HepG2 (cell line): ENCODE measurements around the gene FBF1. TPM values are rescaled to one million over a fixed set of nuclear protein-coding genes. Genes with fewer than 3 reads are reported as not detected.

Source experiments
- ATAC-seq: fragments of 200-7000 bp; cut with Tn5 transposase; 3 replicates; pipeline ENCODE4 v1.9.1; 2020; ENCODE audit warnings: mild to moderate bottlenecking, moderate library complexity
- BruUV-seq: library from RNA; stranded (reverse); fragments of 400-500 nt; replicated peaks from 2 replicates; lab custom pipeline; 2021; lab: Mats Ljungman, UMichigan
- CTCF ChIA-PET: fragments of 300-600 bp; formaldehyde crosslinking; extraction: SDS; loops from one replicate; lab custom pipeline; 2021; ENCODE audit warnings: low total read pairs, inconsistent platforms, low intra/inter-chr PET ratio; lab: Yijun Ruan, JAX
- POLR2A ChIA-PET: fragments of 350-600 bp; sonication (Branson Sonifier 250); formaldehyde crosslinking; loops from one replicate; lab custom pipeline; 2020; ENCODE audit warnings: antibody characterized with exemption, inconsistent platforms; lab: Yijun Ruan, JAX
- DNase-seq: peaks from one replicate; pipeline ENCODE4 v3.0.0-alpha.2; 2015; ENCODE audit warnings: low spot score
- FAIRE-seq: peaks from 3 replicates; lab custom pipeline; 2011; peaks lifted over from hg19 to GRCh38; lab: Jason Lieb, UNC
- H2AFZ ChIP-seq: one replicate; pipeline ENCODE4 v1.6.1; 2011; ENCODE audit warnings: low read length, inconsistent platforms
- H3K27ac ChIP-seq: fragments of 300-600 bp; 3 replicates; pipeline ENCODE4 v1.8.0; 2011; ENCODE audit warnings: mixed run types, mild to moderate bottlenecking, mixed read lengths, low read length, inconsistent platforms; ENCODE audit not compliant: insufficient read depth; ENCODE audit errors: extremely low read length
- H3K27me3 ChIP-seq, 2 experiments: fragments of 200-600 bp in 1 of 2; 2 replicates in 1 of 2; 3 replicates in 1 of 2; pipeline versions ENCODE4 v1.6.0 to v1.8.0; 2011; ENCODE audit warnings: low read length in 2 of 2, mild to moderate bottlenecking in 2 of 2, moderate library complexity in 2 of 2, inconsistent platforms in 1 of 2; ENCODE audit not compliant: insufficient read depth in 2 of 2, control insufficient read depth in 1 of 2
- H3K36me3 ChIP-seq, 2 experiments: fragments of 200-600 bp in 1 of 2; replicated peaks in 1 of 2; 2 replicates in 1 of 2; 3 replicates in 1 of 2; pipeline versions ENCODE4 v1.5.1 to v1.8.0; 2011; ENCODE audit warnings: low read length in 2 of 2, inconsistent platforms in 1 of 2; ENCODE audit not compliant: insufficient read depth in 2 of 2, control insufficient read depth in 1 of 2
- H3K4me1 ChIP-seq: 2 replicates; pipeline ENCODE4 v1.5.1; 2012; ENCODE audit warnings: low read length, inconsistent platforms; ENCODE audit not compliant: insufficient read depth
- H3K4me2 ChIP-seq: 2 replicates; pipeline ENCODE4 v1.6.0; 2011; ENCODE audit warnings: low read depth, low read length, inconsistent platforms
- H3K4me3 ChIP-seq, 3 experiments: fragments of 200-600 bp in 1 of 3; sonication (generic), shearing (Covaris generic) in 1 of 3; replicated peaks in 1 of 3; 2 replicates each; pipeline ENCODE4 v1.5.1; 2011 to 2016; ENCODE audit warnings: low read length in 3 of 3, inconsistent platforms in 2 of 3, low read depth in 2 of 3, mild to moderate bottlenecking in 2 of 3, control low read depth in 1 of 3, mixed read lengths in 1 of 3; ENCODE audit not compliant: insufficient read depth in 1 of 3
- H3K79me2 ChIP-seq: one replicate; pipeline ENCODE4 v1.6.1; 2011; ENCODE audit warnings: low read length, inconsistent platforms; ENCODE audit not compliant: insufficient read depth
- H3K9ac ChIP-seq: 2 replicates; pipeline ENCODE4 v1.6.0; 2011; ENCODE audit warnings: mild to moderate bottlenecking, low read depth, low read length, inconsistent platforms; ENCODE audit not compliant: insufficient read depth
- H3K9me3 ChIP-seq: 2 replicates; pipeline ENCODE4 v1.5.1; 2012; ENCODE audit warnings: mild to moderate bottlenecking, low read length
- H4K20me1 ChIP-seq: 2 replicates; pipeline ENCODE4 v1.6.0; 2011; ENCODE audit warnings: inconsistent platforms, mild to moderate bottlenecking, low read length, moderate library complexity; ENCODE audit not compliant: insufficient read depth
- FLYWCH1 ChIP-seq: sonication (generic); formaldehyde crosslinking; IDR thresholded peaks from 2 replicates; pipeline ENCODE4 v1.8.1; 2023; ENCODE audit warnings: mild to moderate bottlenecking, missing genetic modification reagents
- HNRNPL ChIP-seq: fragments of 200-400 bp; formaldehyde crosslinking; IDR thresholded peaks from 2 replicates; pipeline ENCODE4 v1.6.1; 2017; ENCODE audit warnings: mild to moderate bottlenecking, low read depth, low read length
- KDM4B ChIP-seq: sonication (generic); formaldehyde crosslinking; IDR thresholded peaks from 2 replicates; pipeline ENCODE4 v1.4.0; 2020; ENCODE audit warnings: missing genetic modification reagents
- NFKBIZ ChIP-seq: IDR thresholded peaks from 2 replicates; pipeline ENCODE4 v1.6.1; 2018; ENCODE audit warnings: missing genetic modification reagents, missing compliant biosample characterization
- PCBP1 ChIP-seq: fragments of 200-400 bp; formaldehyde crosslinking; IDR thresholded peaks from 2 replicates; pipeline ENCODE4 v1.6.1; 2017; ENCODE audit warnings: mild to moderate bottlenecking, low read depth, low read length, borderline replicate concordance
- ZNF839 ChIP-seq: sonication (generic); formaldehyde crosslinking; IDR thresholded peaks from 2 replicates; pipeline ENCODE4 v1.4.0; 2020; ENCODE audit warnings: missing genetic modification reagents, mild to moderate bottlenecking, borderline replicate concordance
- WGBS: methylation state at CpG from one replicate; pipeline ENCODE4 v1.1.6; 2017; ENCODE audit warnings: low lambda C conversion rate; 5-methylcytosine and 5-hydroxymethylcytosine counted together
- in situ Hi-C: cut with HindIII; loops from 2 replicates; pipeline ENCODE4 v1.10.0; 2017; ENCODE audit warnings: low pct_unique_long_range_greater_than_20kb; ENCODE audit not compliant: extremely low pct_ligation_motif_present
- intact Hi-C: fragments of 100-400 bp; cut with micrococcal nuclease; formaldehyde crosslinking; loops from one replicate; pipeline ENCODE4 v1.10.0; 2022; ENCODE audit not compliant: unreplicated experiment
- polyA plus RNA-seq, 8 experiments: library from polyadenylated mRNA; depleted of rRNA in 3 of 8; stranded (reverse) in 7 of 8; unstranded in 1 of 8; fragments of >200 nt; fragmentation: Illumina TruSeq in 4 of 8; extraction: Trizol in 4 of 8; gene quantifications; 2 replicates each; pipeline versions ENCODE4 v1.2.1 to v1.2.3, GENCODE V29; 2011 to 2016; ENCODE audit warnings: low read depth in 4 of 8, missing spikeins in 1 of 8, mixed read lengths in 1 of 8; ENCODE audit not compliant: insufficient read depth in 1 of 8
- total RNA-seq, 5 experiments: library from RNA; depleted of rRNA; stranded (reverse); fragments of >200 nt; fragmentation: Illumina TruSeq; extraction: Trizol; gene quantifications; 2 replicates each; pipeline ENCODE4 v1.2.3, GENCODE V29; 2016; ENCODE audit warnings: low read depth in 1 of 5
- TF ChIP-seq, protein P1 (sequence below): sonication (generic); formaldehyde crosslinking; IDR thresholded peaks from 2 replicates; pipeline ENCODE4 v1.4.0; 2020; ENCODE audit warnings: missing genetic modification reagents
- TF ChIP-seq, protein P2 (sequence below): sonication (generic); formaldehyde crosslinking; IDR thresholded peaks from 2 replicates; pipeline ENCODE4 v1.4.0; 2020; ENCODE audit warnings: mild to moderate bottlenecking, missing genetic modification reagents

The FBF1 gene
- total and polyA plus RNA-seq, 2 of the 13 experiments (the other 11 are each of a cell fraction or from before 2014, with no cell fraction given): 2.4 to 8.1 TPM

DNA sequence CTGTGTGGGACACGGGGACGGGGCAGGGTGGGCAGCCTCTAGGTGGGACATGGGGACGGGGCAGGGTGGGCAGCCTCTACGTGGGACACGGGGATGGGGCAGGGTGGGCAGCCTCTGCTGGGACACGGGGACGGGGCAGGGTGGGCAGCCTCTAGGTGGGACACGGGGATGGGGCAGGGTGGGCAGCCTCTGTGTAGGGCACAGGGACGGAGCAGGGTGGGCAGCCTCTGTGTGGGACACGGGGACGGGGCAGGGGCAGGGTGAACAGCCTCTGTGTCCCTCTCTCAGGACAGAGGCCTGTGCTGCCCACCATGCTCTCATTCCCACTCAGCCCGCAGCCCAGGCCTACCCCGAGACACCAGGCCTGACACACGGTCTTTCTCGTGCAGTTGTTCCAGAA, 19.2 kb downstream of the FBF1 start:
- POLR2A ChIA-PET: interaction anchor here (2.3 kb wide), 1 partner anchor 16 kb away, joined by 12 read pairs; the partner anchor contains the start of gene MRPL38

DNA sequence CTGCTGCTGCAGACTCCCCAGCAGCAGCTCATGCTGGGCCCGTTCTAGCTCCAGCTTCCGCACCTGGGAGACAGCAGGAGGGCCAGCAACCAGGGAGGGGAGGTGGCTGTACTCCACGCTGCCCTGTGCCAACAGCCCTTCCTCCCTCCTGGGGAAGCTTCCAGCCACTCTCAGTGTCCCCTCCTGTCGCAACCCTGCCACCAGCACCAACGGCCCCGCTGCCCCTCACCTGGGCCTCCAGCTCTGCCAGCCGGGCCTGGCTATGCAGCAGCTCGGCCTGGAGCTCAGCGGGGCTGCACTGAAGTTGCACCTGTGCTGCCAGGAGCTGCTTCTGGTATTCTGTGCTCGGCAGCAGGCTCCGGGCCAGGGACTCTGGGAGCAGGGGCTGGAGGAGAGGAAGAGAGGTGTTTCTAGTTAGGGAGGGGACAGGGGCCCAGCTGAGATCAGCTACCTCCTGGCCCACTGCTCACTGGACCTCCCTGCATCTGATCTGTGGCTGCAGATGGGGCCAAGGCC, 20.7 kb downstream of the FBF1 start:
- ChIA-PET POLR2A (interaction anchor here (1.1 to 2.1 kb wide), 6 partner anchors 15 to 579 kb away, joined by 3 to 10 read pairs (median 4); partner anchors contain the start of gene MRPL38), CTCF (no interaction called here)
- H3K9me3 ChIP-seq: no peaks in the 10 kb centered on the region
- no peaks in the 10 kb centered on the region for H3K27me3 ChIP-seq
- no TSS peak for BruUV-seq
- H4K20me1 ChIP-seq: no peaks in the 10 kb centered on the region
- no peak overlapping the region for H3K4me3 ChIP-seq
- ATAC-seq (no peak), DNase-seq (no peak), FAIRE-seq (no peak)
- H3K4me1 ChIP-seq: peaks cover 39% of the 10 kb centered on the region
- no peak overlapping the region for H3K27ac ChIP-seq
- TF ChIP-seq NFKBIZ (no peak), HNRNPL (0 out of 2 replicates have a peak, but pooled peaks have one; percentile 40), KDM4B (CRISPR knock-in tag) (no peak), ZNF839 (no peak), FLYWCH1 (no peak)
- TF ChIP-seq, protein P1, sequence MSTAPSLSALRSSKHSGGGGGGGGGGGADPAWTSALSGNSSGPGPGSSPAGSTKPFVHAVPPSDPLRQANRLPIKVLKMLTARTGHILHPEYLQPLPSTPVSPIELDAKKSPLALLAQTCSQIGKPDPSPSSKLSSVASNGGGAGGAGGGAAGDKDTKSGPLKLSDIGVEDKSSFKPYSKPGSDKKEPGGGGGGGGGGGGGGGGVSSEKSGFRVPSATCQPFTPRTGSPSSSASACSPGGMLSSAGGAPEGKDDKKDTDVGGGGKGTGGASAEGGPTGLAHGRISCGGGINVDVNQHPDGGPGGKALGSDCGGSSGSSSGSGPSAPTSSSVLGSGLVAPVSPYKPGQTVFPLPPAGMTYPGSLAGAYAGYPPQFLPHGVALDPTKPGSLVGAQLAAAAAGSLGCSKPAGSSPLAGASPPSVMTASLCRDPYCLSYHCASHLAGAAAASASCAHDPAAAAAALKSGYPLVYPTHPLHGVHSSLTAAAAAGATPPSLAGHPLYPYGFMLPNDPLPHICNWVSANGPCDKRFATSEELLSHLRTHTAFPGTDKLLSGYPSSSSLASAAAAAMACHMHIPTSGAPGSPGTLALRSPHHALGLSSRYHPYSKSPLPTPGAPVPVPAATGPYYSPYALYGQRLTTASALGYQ (CRISPR knock-in tag): no peak
- H3K79me2 ChIP-seq: no peaks in the 10 kb centered on the region
- no peak overlapping the region for H3K9ac ChIP-seq
- H3K4me2 ChIP-seq: no peak overlapping the region
- no peaks in the 10 kb centered on the region for H3K36me3 ChIP-seq
- in situ Hi-C loops: no loop called here
- no peak overlapping the region for H2AFZ ChIP-seq
- 71% methylated on average over 11 of the region's 11 CpGs for WGBS
- intact Hi-C loops: no loop called here

More for the DNA sequence above, 19.2 kb downstream of the FBF1 start:
- Histone ChIP-seq H3K9ac (no peak overlapping the region), H3K4me2 (no peak overlapping the region), H2AFZ (no peak overlapping the region), H3K9me3 (no peaks in the 10 kb centered on the region), H3K27ac (no peak overlapping the region), H3K4me1 (peaks cover 38% of the 10 kb centered on the region), H3K27me3 (no peaks in the 10 kb centered on the region), H3K36me3 (no peaks in the 10 kb centered on the region), H3K4me3 (no peak overlapping the region), H3K79me2 (no peaks in the 10 kb centered on the region), H4K20me1 (no peaks in the 10 kb centered on the region)
- TF ChIP-seq, protein P2, sequence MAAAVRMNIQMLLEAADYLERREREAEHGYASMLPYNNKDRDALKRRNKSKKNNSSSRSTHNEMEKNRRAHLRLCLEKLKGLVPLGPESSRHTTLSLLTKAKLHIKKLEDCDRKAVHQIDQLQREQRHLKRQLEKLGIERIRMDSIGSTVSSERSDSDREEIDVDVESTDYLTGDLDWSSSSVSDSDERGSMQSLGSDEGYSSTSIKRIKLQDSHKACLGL (CRISPR knock-in tag): no peak
- TF ChIP-seq PCBP1: 0 out of 2 replicates have a peak, but pooled peaks have one; percentile 43
- in situ Hi-C loops: no loop called here
- CTCF ChIA-PET: no interaction called here
- no peak for FAIRE-seq
- intact Hi-C loops: no loop called here
- no peak for ATAC-seq
- DNase-seq: no peak
- BruUV-seq: no TSS peak
- WGBS: 94% methylated on average over 15 of the region's 15 CpGs
